ENCODE data around the gene SPATS2L.

- no peak for TF ChIP-seq CTCF (IDR thresholded peaks at IDR 0.05; ENCODE audit: low read length)
- TF ChIP-seq EZH2 (optimal IDR thresholded peaks at IDR 0.05; ENCODE audit: low read depth, low read length), result no peak
- no peak for TF ChIP-seq EZH2phosphoT487 (IDR thresholded peaks at IDR 0.05; ENCODE audit: low read length)
Observed at GRCh38 chr2:200307724-200308545, 1.4 kb downstream of the SPATS2L start.

Measured in MM.1S (cell line).